AG09319 (cell line): ENCODE results near the gene MAP3K4.
"Not testable (repeated sequence)": the region's sequence is repeated elsewhere in the genome, so short reads cannot be mapped to it uniquely, and the experiment has no call there.

Experiments
- DNase-seq: peaks from one replicate; pipeline ENCODE4 v3.0.0-alpha.2; 2010; ENCODE audit warnings: low read depth; ENCODE audit errors: extremely low read depth
- CTCF ChIP-seq: IDR thresholded peaks from 2 replicates; pipeline ENCODE4 v1.5.1; 2011; ENCODE audit warnings: low read depth, mild to moderate bottlenecking, inconsistent platforms, low read length, moderate library complexity

Gene MAP3K4

GRCh38 chr6:160973311-160974250, 18.0 kb upstream of the MAP3K4 start:
- no peak for DNase-seq

GRCh38 chr6:160974304-160974771, 17.2 kb upstream of the MAP3K4 start:
- TF ChIP-seq CTCF: no peak
- peak; percentile 83 for DNase-seq

More at GRCh38 chr6:160973311-160974250, 18.0 kb upstream of the MAP3K4 start:
- peak; percentile 4 for TF ChIP-seq CTCF

GRCh38 chr6:160975162-160975561, 16.4 kb upstream of the MAP3K4 start:
- DNase-seq: no peak
- no peak for TF ChIP-seq CTCF

GRCh38 chr6:160975961-160976360, 15.6 kb upstream of the MAP3K4 start:
- DNase-seq: not testable (repeated sequence)

GRCh38 chr6:160978141-160978901, 13.2 kb upstream of the MAP3K4 start:
- TF ChIP-seq CTCF: no peak
- no peak for DNase-seq

- peak; percentile 25 for TF ChIP-seq CTCF
- DNase-seq: no peak
These were observed 12.4 kb upstream of the MAP3K4 start for GRCh38 chr6:160979061-160979708.

- not testable (repeated sequence) for DNase-seq
These were observed 8.1 kb upstream of the MAP3K4 start for GRCh38 chr6:160983377-160983948.

- no peak for DNase-seq
- TF ChIP-seq CTCF: no peak
These were observed 4.7 kb upstream of the MAP3K4 start for GRCh38 chr6:160986851-160987250.
